ENCODE data around the gene LCE1D.

LCE1D gene, protein sequence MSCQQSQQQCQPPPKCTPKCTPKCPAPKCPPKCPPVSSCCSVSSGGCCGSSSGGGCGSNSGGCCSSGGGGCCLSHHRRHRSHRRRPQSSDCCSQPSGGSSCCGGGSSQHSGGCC

DNA sequence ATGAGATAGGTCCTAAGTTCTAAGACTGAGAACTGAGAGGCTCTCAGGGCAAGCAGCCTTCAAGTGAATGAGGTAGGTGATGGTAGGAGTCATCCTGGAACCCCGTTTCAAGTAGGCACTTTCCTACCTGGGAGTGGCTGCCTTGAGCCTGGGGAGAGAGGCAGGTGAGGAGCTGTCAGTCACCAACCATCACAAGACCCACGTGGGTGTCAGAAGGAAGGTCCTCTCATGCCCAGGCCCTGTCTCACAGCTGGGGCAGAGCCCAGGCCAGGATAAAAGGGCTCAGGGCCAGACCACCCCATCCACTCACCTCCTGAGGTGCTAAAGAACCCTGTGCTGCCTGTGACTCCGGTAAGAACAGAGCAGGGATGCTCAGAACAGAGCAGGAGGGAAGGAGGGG is at the start of gene LCE1D:
LCE1D (plus strand) TSS at position 301 of the 400 bp plus-strand sequence. CDS start 1,074 bp downstream, outside the sequence.
- no peak for DNase-seq

DNA sequence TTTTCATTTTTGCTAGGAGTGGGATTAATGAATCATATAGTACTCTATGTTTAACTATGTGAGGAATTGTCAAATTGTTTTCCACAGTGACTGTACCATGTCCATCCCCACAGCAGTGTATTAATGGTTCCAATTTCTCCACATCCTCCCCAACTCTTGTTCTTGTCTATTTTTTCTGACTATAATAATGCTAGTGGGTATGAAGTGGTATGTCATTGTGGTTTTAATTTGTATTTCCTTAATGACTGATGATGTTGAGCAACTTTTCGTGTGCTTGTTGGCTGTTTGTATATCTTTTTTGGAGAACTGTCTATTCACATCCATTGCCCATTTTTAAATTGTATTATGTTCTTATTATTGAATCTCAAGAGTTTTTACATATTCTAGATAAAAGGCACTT is 48.7 kb upstream of the LCE1D start:
- no peak for DNase-seq

DNA sequence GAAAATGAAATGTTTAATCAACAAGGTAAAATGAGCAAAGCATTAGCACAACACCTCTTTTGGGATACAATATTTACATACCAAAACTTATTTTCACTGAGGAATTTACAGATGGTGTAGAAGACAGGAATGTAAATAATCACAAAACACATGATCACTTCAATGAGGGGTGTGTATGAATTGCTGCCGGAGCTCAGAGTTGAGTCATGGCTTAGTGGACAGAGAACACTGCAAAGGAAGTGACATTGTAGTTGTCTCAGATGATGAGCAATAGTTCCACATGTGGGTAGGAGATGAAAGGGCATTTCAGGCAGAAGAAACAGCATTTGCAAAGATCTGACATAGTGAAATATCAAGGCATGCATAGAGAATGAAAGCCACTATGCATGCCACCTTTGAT is 44.3 kb upstream of the LCE1D start:
- DNase-seq, result no peak

DNA sequence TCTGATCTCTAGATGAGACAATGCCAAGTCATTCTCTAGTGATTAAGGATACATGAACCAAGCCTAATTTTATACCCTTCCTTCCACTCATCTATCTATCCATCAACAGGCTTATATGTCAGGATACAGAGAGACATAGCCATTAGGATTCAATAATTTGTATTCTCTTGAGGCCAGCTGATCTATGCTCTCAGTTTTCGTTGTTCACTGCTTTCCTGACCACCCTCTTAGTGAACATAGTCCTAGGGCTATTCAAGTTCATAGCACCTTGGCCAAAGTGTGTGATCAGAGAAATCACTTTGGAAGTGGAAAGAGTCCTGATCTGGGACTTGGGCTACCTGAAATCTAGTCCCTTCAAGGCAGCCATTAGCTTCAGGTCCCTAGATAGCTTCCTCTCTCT is 42.9 kb upstream of the LCE1D start:
- DNase-seq, result no peak

DNA sequence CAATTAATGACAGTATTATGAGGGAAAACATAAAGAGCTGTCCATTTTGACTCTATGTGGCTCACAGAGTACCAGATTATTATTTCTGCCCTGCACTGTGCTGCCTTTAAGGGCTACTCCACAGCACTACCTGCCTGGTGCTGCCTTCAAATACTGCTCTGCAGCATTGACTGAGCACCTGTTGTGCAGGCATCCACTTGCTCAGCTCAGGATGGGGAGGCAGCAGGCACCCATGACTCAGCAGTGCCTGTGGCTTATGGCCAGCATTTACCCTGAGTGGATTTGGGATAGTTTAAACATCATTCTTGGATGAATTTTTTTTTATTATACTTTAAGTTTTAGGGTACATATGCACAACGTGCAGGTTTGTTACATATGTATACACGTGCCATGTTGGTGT is 39.6 kb upstream of the LCE1D start:
- DNase-seq, result no peak

DNA sequence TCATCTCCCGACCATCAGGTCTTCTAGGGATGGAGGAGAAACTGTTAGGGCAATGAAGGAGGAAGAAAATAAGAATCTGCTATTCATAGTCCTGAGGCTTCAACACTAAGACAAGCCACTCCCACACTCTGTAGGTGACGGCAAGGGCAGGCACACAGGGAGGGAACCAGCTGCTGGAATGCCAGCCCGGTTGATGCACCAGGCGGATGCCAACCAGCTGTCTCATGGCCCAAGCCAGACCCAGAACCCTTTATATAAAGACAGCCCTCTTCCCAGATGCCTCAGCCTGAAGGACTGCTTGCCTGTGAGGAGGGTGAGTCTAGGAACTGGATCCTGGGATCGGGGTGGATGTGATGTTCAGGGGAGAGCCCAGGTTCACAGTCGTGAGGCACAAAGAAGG is 38.8 kb upstream of the LCE1D start, which contains the start of gene KPRP:
KPRP (plus strand) TSS at position 279 of the 400 bp plus-strand sequence. CDS start 1,564 bp downstream, outside the sequence.
- DNase-seq, result no peak

DNA sequence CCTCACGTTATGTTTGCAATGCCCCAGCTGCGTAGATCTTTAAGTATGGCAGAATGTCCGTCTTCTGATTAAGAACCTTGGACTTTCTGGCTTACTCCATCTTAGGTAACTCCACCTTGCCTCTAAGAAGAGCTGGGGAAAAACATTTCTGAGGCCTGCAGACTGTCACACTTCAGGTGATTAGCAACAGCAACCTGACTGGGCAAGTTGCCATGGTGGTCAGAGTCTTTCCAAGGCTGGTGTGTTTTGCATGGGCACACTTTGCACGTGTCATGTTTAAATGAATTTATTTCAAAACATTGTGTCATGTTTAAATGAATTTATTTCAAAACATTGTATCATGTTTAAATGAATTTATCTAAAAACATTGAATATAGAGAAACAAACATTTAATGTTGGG is 37.9 kb upstream of the LCE1D start:
- no peak for DNase-seq

DNA sequence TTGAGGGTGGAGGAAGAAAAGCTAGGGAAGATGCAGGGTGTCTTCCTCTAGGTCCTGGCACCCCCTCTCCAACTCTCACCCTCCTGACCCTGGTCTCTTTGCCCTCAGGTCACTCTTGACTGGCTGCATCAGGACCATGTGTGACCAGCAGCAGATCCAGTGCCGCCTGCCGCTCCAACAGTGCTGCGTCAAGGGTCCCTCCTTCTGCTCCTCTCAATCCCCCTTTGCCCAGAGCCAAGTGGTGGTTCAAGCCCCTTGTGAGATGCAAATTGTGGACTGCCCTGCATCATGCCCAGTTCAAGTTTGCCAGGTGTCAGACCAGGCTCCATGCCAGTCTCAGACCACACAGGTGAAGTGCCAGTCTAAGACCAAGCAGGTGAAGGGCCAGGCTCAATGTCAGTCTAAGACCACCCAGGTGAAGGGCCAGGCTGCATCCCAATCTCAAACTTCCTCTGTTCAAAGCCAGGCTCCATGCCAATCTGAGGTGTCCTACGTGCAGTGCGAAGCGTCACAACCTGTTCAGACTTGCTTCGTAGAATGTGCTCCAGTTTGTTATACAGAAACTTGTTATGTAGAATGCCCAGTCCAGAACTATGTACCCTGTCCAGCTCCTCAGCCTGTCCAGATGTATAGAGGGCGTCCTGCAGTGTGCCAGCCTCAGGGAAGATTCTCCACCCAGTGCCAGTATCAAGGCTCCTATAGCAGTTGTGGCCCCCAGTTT is 36.9 kb upstream of the LCE1D start:
- no peak for DNase-seq

DNA sequence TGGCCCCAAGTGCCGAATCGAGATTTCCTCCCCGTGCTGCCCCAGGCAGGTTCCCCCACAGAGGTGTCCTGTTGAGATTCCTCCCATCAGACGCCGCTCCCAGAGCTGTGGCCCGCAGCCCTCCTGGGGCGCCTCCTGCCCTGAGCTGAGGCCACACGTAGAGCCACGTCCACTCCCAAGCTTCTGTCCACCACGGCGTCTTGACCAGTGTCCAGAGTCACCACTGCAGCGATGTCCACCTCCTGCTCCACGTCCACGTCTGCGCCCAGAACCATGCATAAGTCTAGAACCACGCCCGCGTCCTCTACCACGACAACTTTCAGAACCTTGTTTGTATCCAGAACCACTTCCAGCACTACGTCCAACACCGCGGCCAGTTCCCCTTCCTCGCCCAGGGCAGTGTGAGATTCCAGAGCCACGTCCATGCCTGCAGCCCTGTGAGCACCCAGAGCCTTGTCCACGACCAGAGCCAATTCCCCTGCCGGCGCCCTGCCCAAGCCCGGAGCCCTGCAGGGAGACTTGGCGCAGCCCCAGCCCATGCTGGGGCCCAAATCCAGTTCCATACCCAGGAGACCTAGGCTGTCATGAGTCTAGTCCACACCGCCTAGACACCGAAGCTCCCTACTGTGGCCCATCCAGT is 35.9 kb upstream of the LCE1D start:
- no peak for DNase-seq

DNA sequence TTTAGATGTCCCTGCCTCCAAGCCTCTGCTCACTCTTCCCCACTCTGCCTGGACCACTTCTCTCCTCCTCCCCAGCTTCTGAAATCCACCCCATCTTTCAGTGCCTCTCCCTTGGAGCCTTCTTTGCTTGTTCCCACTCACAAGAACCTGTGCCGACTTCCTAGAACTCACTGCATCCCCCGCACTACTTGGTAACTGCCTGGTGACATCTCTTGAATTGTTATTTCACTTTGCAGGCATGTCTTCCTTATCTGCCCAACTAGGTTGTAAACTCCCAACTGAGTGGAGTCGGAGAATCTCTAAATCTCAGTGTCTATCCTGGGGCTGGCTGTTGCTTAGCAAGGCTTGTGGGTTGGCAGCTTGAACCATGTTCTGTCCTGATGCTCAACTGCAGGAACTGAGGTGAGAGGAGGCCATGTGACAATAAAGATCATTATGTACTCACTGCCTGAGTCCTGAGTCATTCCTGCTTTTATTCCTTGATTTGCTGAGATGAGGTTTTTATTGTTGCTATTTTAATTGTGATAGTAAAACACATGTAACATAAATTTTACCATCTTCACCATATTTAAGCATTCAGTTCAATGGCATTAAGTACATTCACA is 34.8 kb upstream of the LCE1D start:
- no peak for DNase-seq

DNA sequence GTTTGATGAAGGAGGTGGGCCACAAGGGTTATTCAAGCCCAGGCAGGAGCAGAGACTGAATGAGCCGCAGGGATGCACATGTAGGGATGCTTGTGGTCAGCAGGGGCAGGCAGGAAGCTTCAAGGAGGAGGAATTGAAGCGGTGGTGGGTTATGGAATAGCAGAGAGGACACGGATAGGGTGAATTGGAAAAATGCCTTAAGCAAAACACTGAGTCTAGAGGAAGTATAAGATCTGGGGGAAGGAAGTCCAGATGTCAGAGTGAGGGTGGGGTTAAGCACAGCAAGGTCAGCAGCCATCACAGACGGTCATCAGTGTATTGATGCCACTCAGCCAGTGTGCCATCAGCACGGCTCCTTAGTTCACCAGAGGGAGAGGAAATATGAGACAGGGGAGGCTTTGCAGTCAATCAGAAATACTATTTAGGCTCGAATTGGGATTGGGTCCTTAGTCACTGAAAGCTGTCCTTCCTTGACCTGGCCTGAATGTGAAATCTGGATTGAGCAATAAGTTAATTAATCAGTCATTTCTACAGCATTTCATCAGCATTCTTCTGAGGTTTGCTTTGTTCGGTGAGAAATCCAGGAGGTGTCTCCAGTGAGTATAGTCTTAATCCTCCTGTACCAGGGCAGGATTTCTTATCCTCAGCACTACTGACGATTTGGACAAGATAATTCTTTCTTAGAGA is 27.5 kb upstream of the LCE1D start:
- no peak for DNase-seq

DNA sequence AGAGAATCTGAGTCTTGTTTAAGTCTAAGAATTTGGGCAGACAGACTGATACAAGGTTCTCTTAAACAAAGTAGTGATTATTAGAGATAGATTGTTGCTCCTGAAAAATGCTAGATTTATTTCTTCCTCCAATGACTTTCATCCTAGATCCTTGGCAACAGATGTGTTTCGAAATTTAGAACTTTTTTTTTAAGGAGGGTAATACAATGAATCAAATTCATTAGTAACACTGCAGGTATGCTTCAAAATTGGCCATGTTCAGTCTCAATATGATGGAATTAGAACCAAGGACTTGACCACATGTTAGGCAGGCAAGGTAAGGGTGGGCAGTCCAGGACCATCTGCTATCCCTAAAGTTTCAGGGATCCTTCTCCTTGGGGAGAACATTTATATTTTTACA is 26.1 kb upstream of the LCE1D start:
- DNase-seq, result no peak

DNA sequence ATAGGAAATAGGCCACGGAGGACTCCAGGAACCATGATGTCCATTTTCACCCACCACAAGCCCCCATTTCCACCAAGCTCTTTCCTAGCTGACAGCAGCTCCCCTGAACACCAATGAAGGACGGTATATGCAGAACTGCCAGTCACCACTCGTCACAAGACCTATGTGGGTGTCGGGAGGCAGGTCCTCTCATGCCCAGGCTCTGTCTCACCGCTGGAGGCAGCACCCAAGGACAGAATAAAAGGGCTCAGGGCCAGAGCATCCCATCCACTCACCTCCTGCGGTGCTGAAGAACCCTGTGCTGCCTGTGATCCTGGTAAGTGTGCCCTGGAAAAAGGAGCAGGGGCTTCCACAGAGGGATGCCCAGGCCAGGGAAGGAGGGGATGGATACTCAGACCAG is 21.6 kb upstream of the LCE1D start, which contains the start of gene LCE1F:
LCE1F (plus strand) TSS at position 266 of the 400 bp plus-strand sequence. CDS start 1,232 bp downstream, outside the sequence.
- DNase-seq, result no peak

DNA sequence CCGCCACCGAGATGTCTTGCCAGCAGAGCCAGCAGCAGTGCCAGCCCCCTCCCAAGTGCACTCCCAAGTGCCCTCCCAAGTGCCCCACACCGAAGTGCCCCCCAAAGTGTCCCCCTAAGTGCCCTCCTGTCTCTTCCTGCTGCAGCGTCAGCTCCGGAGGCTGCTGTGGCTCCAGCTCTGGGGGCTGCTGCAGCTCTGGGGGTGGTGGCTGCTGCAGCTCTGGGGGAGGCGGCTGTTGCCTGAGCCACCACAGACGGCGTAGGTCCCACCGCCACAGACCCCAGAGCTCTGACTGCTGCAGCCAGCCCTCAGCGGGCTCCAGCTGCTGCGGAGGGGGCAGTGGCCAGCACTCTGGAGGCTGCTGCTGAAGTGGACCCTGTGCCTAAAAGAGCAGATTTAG is 20.2 kb upstream of the LCE1D start:
- no peak for DNase-seq

DNA sequence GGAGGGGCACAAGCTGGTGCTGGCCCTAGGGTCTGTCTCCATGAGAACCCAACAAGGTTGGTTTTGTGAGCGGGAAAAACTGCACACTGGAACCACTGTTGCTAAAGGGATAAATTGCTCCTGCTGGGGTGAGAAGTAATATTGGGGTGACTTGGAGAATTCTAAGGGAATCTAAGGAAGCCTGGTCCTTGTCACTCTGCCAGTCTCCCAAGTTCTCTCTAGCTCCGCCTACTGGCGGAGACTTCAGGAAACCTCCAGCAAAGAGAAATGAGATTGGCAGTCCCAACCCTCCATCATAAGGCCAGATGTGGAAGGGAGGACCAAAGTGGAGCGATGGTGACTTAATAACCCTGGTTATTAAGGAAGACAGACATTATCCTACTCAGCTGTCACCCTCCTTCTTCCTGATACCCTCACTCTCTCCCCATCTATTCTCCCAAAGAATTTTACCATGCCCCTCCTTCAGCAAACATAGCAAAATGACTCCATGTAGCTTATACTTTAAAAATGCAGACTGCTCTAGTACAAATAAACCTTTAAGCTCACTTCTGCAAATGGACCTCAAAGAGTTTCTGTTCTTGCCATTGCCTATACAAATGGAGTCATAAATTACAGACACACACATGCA is 18.9 kb upstream of the LCE1D start:
- no peak for DNase-seq

DNA sequence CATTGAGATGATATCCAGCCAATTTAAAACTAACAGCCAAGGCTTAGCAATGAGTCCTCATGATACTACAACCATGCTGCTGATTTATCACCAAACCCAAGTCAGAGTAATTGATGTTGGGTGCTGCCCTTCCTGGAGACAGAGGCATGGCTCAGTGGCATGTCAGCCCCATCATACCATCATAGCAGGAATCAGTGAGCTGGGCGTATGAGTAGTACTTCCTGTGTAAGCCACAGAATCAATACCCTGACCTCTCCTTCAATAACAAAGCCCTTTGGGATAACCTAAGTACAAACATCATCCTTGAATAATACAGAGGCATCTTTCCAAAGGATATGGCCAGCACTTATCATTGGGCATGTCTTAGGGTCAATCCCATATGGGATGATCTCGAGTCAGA is 13.4 kb upstream of the LCE1D start:
- DNase-seq, result no peak

DNA sequence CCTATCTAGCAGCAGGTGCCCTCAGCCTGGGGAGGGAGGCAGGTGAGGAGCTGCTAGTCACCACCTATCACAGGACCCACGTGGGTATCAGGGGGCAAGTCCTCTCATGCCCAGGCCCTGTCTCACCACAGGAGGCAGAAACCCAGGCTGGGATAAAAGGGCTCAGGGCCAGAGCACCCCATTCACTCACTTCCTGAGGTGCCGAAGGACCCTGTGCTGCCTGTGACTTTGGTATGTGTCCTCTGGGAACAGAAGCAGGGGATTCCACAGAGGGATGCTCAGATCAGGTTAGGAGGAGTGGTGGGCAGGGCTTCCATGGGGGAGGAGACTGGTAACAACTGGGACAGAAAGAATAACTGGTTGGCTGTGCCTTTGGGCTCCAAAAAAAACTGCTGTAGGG is 10.4 kb upstream of the LCE1D start, which contains the start of gene LCE1E:
LCE1E (plus strand) TSS at position 181 of the 400 bp plus-strand sequence. CDS start 1,043 bp downstream, outside the sequence.
- DNase-seq, result no peak

DNA sequence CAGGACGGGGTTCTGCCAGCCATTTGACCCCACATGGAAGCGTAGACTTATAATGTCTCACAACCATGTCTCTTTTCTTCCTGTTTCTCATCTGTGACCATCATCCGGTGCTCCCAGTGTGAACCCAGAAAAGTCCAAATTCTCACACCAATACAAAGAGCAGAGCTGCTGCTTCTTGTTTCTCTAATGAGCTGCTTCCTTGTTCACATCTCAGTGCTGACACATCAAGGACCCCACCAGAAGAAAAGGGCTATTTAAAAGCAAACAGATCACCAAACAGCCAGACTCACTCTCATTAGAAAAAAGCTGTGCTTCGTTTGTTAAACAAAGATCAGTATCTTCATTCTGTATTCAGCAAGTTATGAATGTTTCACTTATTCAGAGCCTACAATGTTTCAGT is 835 bp upstream of the LCE1D start:
- DNase-seq, result no peak

DNA sequence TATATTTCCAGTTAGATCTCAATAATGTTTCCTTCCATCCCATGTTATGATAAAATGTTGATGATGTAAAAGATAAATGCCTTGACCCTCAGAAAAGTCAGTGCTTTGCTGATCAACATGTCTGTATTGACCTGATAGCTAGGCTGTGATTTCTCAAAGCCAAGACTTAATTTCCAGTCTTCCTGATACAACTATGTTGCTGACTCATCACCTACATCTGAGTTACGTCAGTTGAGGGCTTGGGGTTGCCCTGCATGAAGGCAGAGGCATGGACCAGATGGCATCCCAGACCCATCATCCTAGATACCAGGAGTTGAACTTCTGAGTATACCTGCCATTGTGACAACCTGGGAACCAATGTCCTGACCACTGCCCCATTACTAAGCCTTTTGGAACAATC is 4.8 kb downstream of the LCE1D start:
- DNase-seq, result no peak

DNA sequence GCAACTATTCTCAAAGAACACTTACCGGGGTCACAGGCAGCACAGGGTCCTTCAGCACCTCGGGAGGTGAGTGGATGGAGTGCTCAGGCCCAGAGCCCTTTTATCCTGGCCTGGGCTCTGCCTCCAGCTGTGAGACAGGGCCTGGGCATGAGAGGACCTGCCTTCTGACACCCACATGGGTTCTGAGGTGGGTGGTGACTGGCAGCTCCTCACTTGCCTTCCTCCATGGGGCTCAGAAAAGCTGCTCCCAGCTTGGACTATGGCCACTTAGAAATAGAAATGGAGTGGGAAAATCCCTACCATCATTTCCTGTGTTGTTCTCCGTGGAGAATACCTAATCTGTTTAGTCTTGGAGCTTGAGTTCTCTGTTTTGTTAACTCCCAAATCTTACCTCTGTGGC is 10.1 kb downstream of the LCE1D start, which contains the start of gene LCE1C:
LCE1C (minus strand) TSS at position 76 of the 400 bp plus-strand sequence. CDS start 1,173 bp downstream, outside the sequence.
- no peak for DNase-seq

DNA sequence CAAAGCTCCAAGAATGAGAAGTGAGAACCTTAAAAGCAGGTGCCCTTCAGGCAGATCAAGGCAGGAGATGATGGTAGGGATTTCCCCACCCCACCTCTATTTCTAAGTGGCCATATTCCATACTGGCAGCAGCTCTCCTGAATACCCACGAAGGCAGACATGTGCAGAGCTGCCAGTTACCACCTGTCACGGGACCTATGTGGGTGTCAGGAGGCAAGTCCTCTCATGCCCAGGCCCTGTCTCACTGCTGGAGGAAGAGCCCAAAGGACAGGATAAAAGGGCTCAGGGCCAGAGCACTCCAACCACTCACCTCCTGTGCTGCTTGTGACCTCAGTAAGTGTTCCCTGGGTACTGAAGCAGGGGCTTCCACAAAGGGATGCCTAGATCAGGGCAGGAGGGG is 14.5 kb downstream of the LCE1D start:
- no peak for DNase-seq

DNA sequence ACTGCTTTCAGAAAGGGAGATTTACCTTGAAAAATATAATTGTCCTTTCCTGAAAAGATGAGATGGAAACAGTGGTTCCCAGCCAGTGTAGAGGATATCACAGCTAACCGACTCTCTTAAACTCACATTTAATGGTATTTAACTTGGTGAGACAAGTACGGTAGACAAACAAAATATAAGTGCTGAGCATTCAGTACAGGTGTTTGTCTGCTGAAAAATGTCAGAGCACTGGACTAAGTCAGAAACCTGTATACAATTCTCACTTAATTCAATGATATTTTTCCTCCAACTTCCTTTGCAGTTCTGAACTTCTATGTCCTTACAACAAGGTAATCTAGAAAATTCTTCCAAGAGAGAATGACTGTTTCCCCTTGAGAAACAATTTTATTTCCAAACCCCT is 15.2 kb downstream of the LCE1D start, which contains the start of gene LCE1B:
LCE1B (plus strand) TSS at position 301 of the 400 bp plus-strand sequence. CDS start 476 bp downstream, outside the sequence.
- no peak for DNase-seq
